Stimulated activated naive CD8-positive, alpha-beta T cell treated with anti-CD3 and anti-CD28 coated beads, Interleukin-15, amount 100 ng/mL, for 72 hours (primary cell): ENCODE data around the gene SOAT2.

ENCODE experiments used
- ATAC-seq: fragments of 150-1000 bp; cut with Tn5 transposase; 2 replicates; pipeline ENCODE4 v1.10.0; 2021; ENCODE audit warnings: mild to moderate bottlenecking, moderate library complexity
- DNase-seq, 2 donors: peaks; one replicate each; pipeline ENCODE4 v3.0.0; 2021 to 2022
- H3K27ac Mint-ChIP-seq, 2 donors: one replicate each; pipeline ENCODE4 v1.8.0; 2022; ENCODE audit warnings: mild to moderate bottlenecking in 2 of 2, mixed read lengths in 2 of 2, moderate library complexity in 2 of 2
- H3K27me3 Mint-ChIP-seq: one replicate; pipeline ENCODE4 v1.8.0; 2022; ENCODE audit warnings: mixed read lengths
- H3K4me1 Mint-ChIP-seq: one replicate; pipeline ENCODE4 v1.8.0; 2022; ENCODE audit warnings: mild to moderate bottlenecking, mixed read lengths
- H3K4me3 Mint-ChIP-seq, 2 donors: one replicate each; pipeline ENCODE4 v1.8.0; 2022; ENCODE audit warnings: mild to moderate bottlenecking in 2 of 2, mixed read lengths in 2 of 2, moderate library complexity in 1 of 2
- H3K9me3 Mint-ChIP-seq, 2 donors: one replicate each; pipeline ENCODE4 v1.8.0; 2022; ENCODE audit warnings: mixed read lengths in 2 of 2

The SOAT2 gene

GRCh38 chr12:53102883-53103807 lies at the start of gene SOAT2:
SOAT2 (plus strand) TSS chr12:53103486; CDS start chr12:53103578, 92 bp downstream.
- Mint-ChIP-seq H3K9me3 (no peaks in the 10 kb centered on the region), H3K4me3 (peak within 1 kb of the TSS; percentile 74 to 84), H3K27me3 (no peaks in the 10 kb centered on the region), H3K4me1 (peaks cover 65% of the 10 kb centered on the region), H3K27ac (peak within 1 kb of the TSS; percentile 96 to 97)
- ATAC-seq (peak; percentile 88), DNase-seq (peak; percentile 68 to 79)

GRCh38 chr12:53054112-53054878 lies 49.0 kb upstream of the SOAT2 start:
- Mint-ChIP-seq H3K4me1 (peaks cover 38% of the 10 kb centered on the region), H3K27ac (peak overlapping the region; percentile 69 to 80), H3K4me3 (peak overlapping the region; percentile 88 to 98), H3K27me3 (peaks cover 7% of the 10 kb centered on the region), H3K9me3 (no peaks in the 10 kb centered on the region)
- ATAC-seq = peak; percentile 90
- peak; percentile 92 to 93 for DNase-seq

GRCh38 chr12:53055471-53056266 lies 47.6 kb upstream of the SOAT2 start:
- Mint-ChIP-seq H3K27ac (peak overlapping the region in 1 of 2 donors; percentile 43), H3K4me1 (peaks cover 24% of the 10 kb centered on the region)
- DNase-seq = no peak

GRCh38 chr12:53056296-53056695 lies 47.0 kb upstream of the SOAT2 start:
- no peaks in the 10 kb centered on the region for H3K9me3 Mint-ChIP-seq
- ATAC-seq (no peak), DNase-seq (no peak)
- H3K4me3 Mint-ChIP-seq = no peak overlapping the region
- peaks cover 7% of the 10 kb centered on the region for H3K27me3 Mint-ChIP-seq
- H3K4me1 Mint-ChIP-seq = peaks cover 18% of the 10 kb centered on the region
- no peak overlapping the region for H3K27ac Mint-ChIP-seq

More at GRCh38 chr12:53055471-53056266, 47.6 kb upstream of the SOAT2 start:
- Mint-ChIP-seq H3K4me3 (peak overlapping the region; percentile 17 to 58), H3K9me3 (no peaks in the 10 kb centered on the region), H3K27me3 (peaks cover 7% of the 10 kb centered on the region)
- ATAC-seq = no peak

- Mint-ChIP-seq H3K9me3 (no peaks in the 10 kb centered on the region), H3K4me1 (peaks cover 17% of the 10 kb centered on the region), H3K27ac (no peak overlapping the region), H3K4me3 (no peak overlapping the region), H3K27me3 (peaks cover 7% of the 10 kb centered on the region)
- DNase-seq (no peak), ATAC-seq (no peak)
These were observed 46.4 kb upstream of the SOAT2 start for GRCh38 chr12:53056901-53057300.

GRCh38 chr12:53057816-53058500 lies 45.3 kb upstream of the SOAT2 start:
- ATAC-seq = no peak
- Mint-ChIP-seq H3K27me3 (peaks cover 7% of the 10 kb centered on the region), H3K9me3 (no peaks in the 10 kb centered on the region), H3K4me1 (peaks cover 11% of the 10 kb centered on the region), H3K27ac (peak overlapping the region in 1 of 2 donors; percentile 35), H3K4me3 (no peak overlapping the region)
- DNase-seq = no peak

GRCh38 chr12:53058674-53059433 lies 44.4 kb upstream of the SOAT2 start:
- Mint-ChIP-seq H3K27ac (peak overlapping the region in 1 of 2 donors; percentile 48), H3K27me3 (peaks cover 7% of the 10 kb centered on the region), H3K4me3 (no peak overlapping the region), H3K9me3 (no peaks in the 10 kb centered on the region), H3K4me1 (peaks cover 6% of the 10 kb centered on the region)
- ATAC-seq (no peak), DNase-seq (no peak)

GRCh38 chr12:53059434-53060063 lies 43.7 kb upstream of the SOAT2 start:
- Mint-ChIP-seq H3K27me3 (peaks cover 7% of the 10 kb centered on the region), H3K27ac (peak overlapping the region in 1 of 2 donors; percentile 51), H3K9me3 (no peaks in the 10 kb centered on the region), H3K4me3 (no peak overlapping the region), H3K4me1 (no peaks in the 10 kb centered on the region)
- peak; percentile 10 for ATAC-seq
- DNase-seq = no peak

GRCh38 chr12:53060064-53060720 lies 43.1 kb upstream of the SOAT2 start:
- ATAC-seq = no peak
- Mint-ChIP-seq H3K27ac (peak overlapping the region in 1 of 2 donors; percentile 50), H3K27me3 (peaks cover 6% of the 10 kb centered on the region), H3K4me1 (no peaks in the 10 kb centered on the region), H3K4me3 (no peak overlapping the region), H3K9me3 (no peaks in the 10 kb centered on the region)
- no peak for DNase-seq

- no peaks in the 10 kb centered on the region for H3K9me3 Mint-ChIP-seq
- peaks cover 5% of the 10 kb centered on the region for H3K4me1 Mint-ChIP-seq
- H3K27ac Mint-ChIP-seq = peak overlapping the region in 1 of 2 donors; percentile 78
- H3K27me3 Mint-ChIP-seq = peaks cover under 1% of the 10 kb centered on the region
- ATAC-seq (no peak), DNase-seq (no peak)
- no peak overlapping the region for H3K4me3 Mint-ChIP-seq
These were observed 42.5 kb upstream of the SOAT2 start for GRCh38 chr12:53060721-53061276.

- Mint-ChIP-seq H3K27ac (peak overlapping the region in 1 of 2 donors; percentile 78), H3K4me1 (peaks cover 12% of the 10 kb centered on the region), H3K9me3 (no peaks in the 10 kb centered on the region), H3K4me3 (no peak overlapping the region), H3K27me3 (no peaks in the 10 kb centered on the region)
- DNase-seq = no peak
- ATAC-seq = peak; percentile 29
These were observed 41.8 kb upstream of the SOAT2 start for GRCh38 chr12:53061404-53062010.

GRCh38 chr12:53062011-53062961 lies 41.0 kb upstream of the SOAT2 start:
- no peak for ATAC-seq
- Mint-ChIP-seq H3K4me1 (peaks cover 20% of the 10 kb centered on the region), H3K27ac (no peak overlapping the region), H3K27me3 (no peaks in the 10 kb centered on the region), H3K9me3 (no peaks in the 10 kb centered on the region), H3K4me3 (no peak overlapping the region)
- DNase-seq = no peak
